ENCODE data around the gene PCSK9.
"Not testable (repeated sequence)": the region's sequence is repeated elsewhere in the genome, so short reads cannot be mapped to it uniquely, and the experiment has no call there.

Gene PCSK9

DNA sequence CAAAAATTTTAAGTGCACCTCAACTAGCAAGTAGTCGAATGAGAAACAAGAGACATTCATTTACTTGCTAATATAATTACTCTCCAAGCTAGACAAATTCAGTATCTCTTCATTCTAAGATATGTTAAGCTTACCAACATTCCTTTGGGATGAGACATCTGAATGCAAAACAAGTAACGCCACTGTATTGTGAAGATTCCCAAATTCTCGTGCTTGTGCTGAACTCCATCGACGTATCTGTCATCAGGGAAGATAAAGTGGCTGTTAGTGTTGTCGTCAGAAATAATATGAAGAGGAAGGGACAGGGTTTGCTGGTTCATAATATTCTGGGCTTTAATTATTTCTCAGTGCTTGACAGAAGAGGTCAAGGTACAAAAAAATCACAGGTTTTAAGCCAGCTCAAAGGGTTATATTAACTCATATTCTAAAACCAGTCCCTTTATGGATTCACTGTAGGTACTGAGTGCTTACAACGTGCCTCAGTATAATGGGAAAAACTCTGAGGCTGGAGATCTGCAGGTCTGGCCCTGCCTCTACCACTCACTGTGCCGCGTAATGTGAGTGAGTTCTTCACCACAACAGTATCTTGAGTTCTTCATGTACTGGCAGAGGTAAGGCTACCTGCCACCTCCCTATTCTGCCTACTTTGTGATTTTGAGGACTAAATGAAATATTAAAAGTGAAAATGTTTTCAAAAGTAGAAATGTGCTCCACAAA lies 42.0 kb downstream of the PCSK9 start:
- no peak for DNase-seq (ENCODE audit: low read depth)

DNA sequence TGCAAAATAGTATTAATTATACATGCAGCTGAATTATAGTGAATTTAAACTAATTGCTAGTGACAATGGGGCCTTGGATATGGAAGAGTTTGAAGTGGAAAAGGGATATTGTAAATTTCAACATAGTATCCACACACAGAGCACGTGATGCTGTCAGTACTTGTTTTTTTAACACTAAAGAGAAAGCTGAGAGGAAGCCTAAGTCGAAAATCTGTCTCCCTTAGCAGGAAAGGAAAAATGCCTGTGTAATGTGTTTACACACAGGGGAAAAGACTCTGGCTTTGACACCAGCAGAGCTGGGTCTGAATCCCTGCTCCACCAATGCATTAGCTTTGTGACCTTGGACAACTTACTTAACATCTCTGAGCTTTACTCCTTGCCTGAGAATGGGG lies 42.6 kb downstream of the PCSK9 start:
- DNase-seq (ENCODE audit: low read depth): no peak

DNA sequence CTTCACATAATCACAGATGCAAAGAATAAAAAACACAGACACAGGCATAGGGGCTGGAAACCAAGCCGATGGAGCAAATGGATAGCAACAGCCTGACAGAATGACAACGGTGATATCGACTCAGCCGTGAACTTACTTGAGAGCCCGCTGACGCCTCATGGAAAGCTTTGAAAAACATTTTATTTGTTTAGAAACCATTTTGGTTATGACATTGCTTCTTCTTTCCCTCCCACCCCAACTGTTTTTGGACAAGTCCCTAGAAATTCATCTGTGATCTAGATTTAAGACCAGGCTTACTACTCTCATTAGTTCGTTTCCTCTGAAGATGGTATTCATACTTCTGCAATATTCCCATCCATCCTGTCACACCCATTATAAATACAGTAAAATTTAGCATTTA lies 44.9 kb downstream of the PCSK9 start:
- DNase-seq (ENCODE audit: low read depth): no peak

DNA sequence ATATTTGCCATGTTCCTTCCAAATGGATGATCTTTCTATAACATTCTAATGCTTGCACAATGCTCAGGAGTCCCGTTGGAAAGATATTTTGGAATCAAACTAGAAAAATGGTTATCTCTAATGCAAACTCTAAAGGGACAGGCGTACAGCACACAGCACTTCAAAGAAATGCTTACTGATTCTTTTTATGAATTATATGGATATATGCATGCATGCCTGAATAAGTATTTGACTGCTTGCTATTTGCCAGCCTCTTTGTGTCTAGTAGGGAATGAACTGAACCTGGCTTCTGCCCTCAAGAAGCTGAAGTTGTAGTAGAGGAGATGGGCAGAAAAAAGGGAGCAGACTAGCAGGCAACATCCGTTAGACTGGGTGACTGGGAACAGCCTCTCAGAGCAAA lies 48.1 kb downstream of the PCSK9 start:
- DNase-seq (ENCODE audit: low read depth): no peak

DNA sequence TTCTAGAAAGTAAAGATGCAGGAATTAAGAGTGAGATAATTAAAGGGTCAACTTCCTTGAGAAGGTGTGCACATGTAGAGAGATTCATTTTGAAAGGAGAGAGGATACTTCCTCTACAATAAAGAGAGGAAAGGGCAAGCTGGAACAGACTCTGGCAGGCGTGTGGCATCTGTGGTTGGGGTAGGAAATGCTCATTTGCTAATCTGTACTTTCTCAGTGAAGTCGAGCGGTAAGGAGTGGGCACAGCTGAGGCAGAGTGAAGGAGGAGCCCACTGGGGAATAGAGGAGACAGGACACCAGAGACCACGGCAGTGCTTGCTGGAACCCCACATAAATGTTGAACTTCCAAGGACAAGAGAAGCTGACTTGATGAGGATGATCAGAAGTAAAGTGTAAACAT lies 49.1 kb downstream of the PCSK9 start:
- no peak for DNase-seq (ENCODE audit: low read depth)

DNA sequence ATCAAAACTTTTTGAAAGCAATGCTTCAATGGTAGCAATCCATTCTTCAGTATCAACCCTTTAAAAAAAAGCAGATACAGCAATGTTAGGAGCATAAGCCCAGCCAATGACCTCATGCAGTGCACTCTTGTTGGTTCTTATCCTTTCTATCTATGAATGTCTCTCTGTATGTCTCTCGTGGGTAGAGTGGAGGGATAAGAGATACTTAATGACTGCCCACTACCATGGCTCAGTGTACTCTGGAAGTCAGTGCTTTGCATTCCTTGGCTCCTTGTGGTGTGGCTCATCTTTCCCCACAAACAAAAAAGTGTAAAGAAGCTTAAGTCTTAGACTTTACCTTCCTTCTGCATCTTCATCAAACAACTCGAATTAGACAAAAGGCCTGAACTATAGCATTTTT lies 50.3 kb downstream of the PCSK9 start:
- no peak for DNase-seq (ENCODE audit: low read depth)

DNA sequence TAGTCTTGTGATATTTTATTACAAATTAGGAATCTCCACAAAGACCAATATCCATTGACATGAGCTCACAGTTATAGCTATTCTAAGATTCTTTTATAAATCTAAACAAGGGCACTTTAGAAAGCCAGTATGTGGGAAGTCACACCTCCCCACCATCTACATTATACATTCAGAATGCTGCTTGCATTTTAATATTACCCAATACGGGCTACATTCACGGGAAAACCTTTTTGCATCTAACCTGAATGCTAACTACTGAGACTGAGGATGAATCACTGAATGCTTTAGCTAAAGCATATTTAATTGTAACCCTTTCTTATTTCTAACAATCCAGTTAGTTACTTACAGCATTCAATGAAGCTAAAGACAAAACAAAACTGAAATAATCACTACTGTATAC lies 53.1 kb downstream of the PCSK9 start:
- no peak for DNase-seq (ENCODE audit: low read depth)

DNA sequence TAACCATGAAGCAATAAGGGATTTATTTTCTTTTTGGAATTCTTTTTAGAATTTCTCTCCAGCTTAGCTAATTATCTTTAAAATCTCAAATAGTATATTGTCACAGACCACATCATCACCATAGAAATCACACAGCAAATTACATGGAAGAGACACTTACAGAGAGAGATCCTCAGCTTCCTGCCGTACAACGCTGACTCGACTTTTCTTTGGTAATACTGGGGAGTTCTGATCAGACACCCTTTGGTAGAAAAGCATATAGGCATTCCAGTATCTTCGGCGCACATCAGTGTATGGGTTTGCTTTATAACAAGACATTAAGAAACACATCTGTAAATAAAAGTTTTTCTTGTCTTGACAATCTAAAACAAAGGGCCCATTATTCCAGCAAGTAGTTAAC lies 55.7 kb downstream of the PCSK9 start:
- no peak for DNase-seq (ENCODE audit: low read depth)

DNA sequence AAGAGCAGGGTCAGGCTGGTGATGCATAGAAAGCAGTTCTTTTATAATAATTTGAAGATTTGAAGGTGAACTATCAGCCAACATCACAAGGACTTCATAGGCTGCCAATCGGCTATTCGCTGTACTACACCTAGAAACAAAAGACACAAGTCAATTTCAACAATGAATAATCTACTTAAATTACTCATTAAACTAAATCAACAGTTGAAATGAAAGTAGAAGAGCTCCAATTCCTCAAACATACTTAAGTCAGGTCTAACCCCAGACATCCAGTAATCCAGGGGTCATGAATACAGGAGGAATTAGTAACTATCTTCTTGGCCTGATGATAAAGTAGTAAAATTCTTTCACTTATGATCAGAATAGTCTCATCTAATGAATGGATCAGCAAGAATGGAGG lies 64.5 kb downstream of the PCSK9 start:
- no peak for DNase-seq (ENCODE audit: low read depth)

DNA sequence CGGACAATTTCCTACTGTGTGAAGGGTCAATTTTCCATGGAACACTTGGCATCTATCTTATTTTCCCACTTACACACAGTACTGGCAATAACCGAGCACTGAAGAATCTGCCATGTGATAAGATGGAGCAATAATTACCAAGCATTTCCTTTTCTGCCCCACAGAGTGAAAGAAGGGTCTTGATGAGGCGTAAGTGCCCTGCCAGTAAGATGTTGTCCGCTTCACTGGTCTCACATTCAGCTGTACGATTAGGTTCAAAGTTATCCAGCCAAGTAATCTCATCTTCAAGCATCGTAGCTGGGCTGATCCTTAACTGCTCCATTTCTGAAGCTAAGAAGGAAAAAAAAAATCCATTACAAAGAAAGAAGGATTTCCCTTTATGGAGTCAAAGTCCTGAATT lies 67.8 kb downstream of the PCSK9 start:
- DNase-seq (ENCODE audit: low read depth): no peak

DNA sequence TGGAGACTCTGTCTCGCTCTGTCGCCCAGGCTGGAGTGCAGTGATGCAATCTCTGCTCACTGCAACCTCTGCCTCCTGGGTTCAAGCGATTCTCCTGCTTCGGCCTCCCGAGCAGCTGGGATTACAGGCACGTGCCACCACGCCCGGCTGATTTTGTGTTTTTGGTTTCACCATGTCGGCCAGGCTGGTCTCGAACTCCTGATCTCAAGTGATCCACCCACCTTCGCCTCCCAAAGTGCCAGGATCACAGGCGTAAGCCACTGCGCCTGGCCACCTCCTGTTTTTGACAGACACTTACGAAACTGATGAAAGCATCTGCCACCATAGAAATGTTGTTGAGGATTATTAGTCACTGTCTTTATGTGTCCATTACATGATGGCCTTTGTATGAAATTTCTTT lies 69.7 kb downstream of the PCSK9 start:
- DNase-seq (ENCODE audit: low read depth): not testable (repeated sequence)

All from activated T-cell treated with anti-CD3 and anti-CD28 coated beads for 48 hours (primary cell).